ENCODE measurements around the gene RBL2.
A peak's percentile ranks its signal among the peaks of the same experiment; 100 is the strongest.
"Not testable (repeated sequence)": the region's sequence is repeated elsewhere in the genome, so short reads cannot be mapped to it uniquely, and the experiment has no call there.

The RBL2 gene, protein sequence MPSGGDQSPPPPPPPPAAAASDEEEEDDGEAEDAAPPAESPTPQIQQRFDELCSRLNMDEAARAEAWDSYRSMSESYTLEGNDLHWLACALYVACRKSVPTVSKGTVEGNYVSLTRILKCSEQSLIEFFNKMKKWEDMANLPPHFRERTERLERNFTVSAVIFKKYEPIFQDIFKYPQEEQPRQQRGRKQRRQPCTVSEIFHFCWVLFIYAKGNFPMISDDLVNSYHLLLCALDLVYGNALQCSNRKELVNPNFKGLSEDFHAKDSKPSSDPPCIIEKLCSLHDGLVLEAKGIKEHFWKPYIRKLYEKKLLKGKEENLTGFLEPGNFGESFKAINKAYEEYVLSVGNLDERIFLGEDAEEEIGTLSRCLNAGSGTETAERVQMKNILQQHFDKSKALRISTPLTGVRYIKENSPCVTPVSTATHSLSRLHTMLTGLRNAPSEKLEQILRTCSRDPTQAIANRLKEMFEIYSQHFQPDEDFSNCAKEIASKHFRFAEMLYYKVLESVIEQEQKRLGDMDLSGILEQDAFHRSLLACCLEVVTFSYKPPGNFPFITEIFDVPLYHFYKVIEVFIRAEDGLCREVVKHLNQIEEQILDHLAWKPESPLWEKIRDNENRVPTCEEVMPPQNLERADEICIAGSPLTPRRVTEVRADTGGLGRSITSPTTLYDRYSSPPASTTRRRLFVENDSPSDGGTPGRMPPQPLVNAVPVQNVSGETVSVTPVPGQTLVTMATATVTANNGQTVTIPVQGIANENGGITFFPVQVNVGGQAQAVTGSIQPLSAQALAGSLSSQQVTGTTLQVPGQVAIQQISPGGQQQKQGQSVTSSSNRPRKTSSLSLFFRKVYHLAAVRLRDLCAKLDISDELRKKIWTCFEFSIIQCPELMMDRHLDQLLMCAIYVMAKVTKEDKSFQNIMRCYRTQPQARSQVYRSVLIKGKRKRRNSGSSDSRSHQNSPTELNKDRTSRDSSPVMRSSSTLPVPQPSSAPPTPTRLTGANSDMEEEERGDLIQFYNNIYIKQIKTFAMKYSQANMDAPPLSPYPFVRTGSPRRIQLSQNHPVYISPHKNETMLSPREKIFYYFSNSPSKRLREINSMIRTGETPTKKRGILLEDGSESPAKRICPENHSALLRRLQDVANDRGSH

DNA sequence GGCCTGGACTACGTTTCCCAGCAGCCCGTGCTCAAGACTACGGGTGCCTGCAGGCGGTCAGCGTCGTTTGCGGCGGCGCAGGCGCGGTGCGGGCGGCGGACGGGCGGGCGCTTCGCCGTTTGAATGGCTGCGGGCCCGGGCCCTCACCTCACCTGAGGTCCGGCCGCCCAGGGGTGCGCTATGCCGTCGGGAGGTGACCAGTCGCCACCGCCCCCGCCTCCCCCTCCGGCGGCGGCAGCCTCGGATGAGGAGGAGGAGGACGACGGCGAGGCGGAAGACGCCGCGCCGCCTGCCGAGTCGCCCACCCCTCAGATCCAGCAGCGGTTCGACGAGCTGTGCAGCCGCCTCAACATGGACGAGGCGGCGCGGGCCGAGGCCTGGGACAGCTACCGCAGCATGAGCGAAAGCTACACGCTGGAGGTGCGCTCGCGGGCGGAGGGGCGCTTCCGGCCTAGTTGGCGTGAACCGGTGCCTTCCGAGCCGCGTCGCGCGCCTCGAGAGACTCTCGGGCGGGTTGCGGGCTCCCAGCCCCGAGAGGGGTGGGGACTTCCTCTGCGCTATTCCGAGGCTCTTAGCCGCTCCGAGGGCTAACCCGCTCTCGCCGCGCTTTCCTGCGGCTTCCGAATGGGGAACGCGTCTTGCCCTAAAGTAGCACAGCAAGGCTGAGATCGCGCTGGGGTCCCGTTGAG is at the start of gene RBL2:
Gene RBL2 (plus strand): TSS at position 95 of the 689 bp plus-strand sequence. CDS start 86 bp downstream, at position 181.
- DNase-seq, result peak in 53 of 56 donors; percentile 10 to 88 (median 69)

DNA sequence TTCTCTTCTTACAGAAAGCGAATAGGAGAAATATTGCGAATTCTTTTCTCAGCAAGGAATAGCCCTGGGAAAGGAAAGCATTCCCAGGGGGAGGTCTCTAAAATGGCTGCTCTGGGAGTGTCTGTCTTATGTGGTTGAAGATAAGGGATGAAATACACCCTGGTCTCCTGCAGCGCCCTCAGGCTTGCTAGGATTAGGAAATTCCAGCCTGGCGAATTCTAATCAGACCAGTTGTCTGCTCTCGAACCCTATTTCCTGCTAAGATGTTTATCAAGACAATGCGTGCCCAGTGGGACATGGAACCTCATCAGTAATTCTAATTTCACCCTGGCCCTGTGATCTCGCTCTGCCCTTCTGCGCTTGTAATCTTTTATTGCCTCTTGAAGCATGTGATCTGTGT is 49.7 kb upstream of the RBL2 start:
- not testable (repeated sequence) for DNase-seq

DNA sequence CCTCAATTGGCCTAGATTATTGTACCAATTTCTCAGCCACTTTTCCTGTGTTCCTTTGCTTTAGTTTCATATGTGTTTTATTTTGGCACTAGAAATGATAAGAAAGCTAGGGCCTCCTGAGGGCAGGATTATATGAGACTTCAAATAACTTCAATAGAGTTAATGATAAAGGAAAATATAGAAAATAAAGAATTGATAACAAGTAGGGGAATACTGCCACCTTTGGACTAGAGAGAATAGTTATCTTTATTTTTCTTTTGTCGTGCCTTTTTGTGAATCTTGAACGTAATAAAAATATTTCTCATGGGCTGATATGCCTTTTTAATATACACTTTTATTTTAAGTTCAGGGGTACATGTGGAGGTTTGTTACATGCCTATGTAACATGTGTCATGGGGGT is 29.3 kb upstream of the RBL2 start:
- no peak for DNase-seq

DNA sequence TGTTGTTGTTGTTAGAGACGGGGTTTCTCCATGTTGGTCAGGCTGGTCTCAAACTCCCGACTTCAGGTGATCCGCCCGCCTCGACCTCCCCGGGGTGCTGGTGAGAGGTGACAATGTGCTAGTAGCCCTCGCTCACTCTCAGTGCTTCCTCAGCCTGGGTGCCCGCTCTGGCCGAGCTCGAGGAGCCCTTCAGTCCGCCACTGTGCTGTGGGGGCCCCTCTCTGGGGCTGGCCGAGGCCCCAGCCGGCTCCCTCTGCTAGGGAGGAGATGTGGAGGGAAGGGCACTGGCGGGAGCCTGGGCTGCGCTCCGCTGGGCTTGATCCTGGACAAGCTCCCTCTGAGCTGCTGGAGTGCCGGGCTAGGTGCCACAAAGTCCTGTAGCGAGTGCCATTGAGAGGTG is 21.7 kb upstream of the RBL2 start:
- no peak for DNase-seq

DNA sequence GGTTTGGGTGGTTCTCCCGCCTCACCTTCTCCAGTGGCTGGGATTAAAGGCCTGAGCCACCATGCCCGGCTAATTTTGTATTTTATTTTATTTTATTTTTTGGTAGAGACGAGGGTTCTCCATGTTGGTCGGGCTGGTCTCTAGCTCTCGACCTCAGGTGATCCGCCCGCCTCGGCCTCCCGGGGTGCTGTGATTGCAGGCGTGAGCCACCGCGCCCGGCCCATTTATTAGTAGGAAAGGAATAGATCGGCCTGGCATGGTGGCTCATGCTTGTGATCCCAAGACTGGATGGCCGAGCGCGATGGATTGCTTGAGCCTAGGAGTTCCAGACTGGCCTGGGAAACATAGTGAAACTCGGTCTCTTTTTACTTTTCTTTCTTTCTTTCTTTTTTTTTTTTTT is 20.4 kb upstream of the RBL2 start:
- no peak for DNase-seq

DNA sequence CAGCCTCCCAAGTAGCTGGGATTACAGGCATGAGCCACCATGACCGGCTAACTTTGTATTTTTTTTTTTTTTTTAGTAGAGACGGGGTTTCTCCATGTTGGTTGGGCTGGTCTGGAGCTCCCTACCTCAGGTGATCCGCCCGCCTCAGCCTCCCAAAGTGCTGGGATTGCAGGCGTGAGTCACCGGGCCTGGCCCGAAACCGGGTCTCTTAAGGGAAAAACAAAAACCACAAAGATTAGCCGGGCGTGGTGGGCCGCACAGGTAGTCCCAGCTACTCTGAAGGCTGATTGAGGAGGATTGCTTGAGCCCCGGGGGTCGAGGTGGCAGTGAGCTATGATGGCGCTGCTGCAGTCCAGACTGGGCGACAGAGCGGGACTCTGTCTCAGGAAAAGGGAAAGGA is 19.9 kb upstream of the RBL2 start:
- DNase-seq, result no peak

DNA sequence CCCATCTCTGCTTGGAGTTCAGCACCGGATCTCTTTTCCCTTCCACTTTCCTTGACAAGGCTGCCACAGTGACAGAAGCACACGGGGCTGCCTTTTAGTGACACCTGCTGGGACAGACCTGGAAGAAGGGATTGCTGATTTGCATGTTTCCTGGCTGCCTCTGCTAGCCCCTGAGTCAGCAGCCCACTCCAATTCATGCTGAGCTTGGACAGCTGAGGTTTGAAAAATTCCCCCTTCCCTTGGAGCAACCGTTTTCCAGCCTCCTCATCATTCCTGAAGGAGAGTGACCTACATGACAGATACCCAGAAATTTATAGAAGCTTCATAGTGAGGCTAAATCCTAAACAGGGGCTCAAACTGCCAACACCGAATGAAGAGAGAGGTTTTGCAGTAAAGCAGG is 18.8 kb upstream of the RBL2 start:
- no peak for DNase-seq

DNA sequence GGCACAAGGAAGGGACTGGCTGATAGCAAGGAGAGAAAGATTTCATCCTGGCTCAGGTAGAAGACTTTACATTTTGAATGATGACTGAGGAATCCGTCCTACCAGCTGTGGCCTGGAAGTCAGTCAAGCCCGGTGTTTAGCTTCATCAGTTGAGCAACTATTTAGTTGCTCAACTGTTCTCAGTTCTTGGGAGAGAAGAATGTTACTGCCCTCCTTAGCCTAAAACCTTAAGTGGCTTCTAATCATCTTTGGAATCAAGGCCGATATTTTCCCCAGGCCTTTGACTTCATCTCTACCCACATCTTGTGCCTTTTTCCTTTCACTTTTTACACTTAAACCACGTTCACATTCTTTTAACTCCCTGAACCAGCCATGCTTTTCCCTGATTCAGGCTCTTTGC is 17.3 kb upstream of the RBL2 start:
- DNase-seq, result no peak

DNA sequence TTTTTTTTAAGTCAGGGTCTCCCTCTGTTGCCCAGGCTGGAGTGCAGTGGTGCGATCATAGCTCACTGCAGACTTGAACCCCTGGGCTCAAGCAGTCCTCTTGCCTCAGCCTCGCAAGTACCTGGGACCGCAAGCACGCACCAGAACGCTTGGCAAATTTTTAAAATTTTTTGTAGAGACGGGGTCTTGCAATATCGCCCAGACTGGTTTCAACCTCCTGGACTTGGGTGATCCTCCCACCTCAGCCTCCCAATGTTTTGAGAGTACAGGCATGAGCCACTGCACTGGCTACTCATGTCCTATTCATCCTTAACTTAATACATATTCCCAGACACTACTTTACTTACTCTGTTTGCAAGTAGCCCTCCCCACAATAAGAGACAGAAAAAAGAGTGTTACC is 16.3 kb upstream of the RBL2 start:
- no peak for DNase-seq

DNA sequence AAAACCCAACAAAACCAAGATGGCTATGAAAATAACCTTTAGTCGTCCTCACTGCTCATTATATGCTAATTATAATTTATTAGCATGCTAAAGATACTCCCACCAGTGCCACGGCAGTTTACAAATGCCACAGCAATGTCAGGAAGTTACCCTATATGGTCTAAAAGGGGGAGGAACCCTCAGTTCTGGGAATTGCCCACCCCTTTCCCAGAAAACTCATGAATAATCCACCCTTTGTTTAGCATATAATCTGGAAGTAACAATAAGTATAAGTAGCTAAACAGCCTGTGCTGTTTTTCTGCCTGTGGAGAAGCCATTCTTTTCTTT is 14.9 kb upstream of the RBL2 start:
- DNase-seq, result not testable (repeated sequence)

DNA sequence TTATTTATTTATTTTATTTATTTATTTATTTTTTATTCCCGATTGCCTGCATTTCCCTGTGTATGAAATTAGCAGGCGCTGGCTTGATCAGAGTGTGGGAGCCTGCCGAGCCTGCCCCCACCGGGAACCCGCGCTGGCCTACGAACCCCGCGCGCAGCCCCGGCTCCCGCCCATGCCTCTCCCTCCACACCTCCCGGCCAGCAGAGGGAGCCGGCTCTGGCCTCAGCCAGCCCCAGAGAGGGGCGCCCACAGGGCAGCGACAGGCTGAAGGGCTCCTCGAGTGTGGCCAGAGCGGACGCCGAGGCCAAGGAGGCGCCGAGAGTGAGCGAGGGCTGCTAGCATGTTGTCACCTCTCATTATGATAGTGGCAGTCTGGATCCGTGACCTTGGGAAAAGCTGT is 13.0 kb upstream of the RBL2 start:
- DNase-seq, result no peak

DNA sequence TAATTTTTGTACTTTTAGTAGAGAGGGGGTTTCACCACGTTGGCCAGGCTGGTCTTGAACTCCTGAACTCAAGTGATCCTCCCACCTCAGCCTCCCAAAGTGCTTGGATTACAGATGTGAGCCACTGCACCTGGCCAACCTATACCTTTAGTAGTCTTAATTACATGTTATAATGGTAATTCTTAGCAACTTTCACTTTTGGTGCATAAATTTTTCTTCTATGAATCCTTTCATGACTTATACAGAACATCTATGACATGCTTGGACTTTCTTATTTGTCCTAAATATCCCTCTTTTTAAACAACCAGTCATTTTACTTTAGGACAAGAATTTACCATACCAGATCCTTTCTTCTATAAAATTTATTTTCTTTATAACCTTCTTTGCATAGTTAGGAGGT is 10.3 kb upstream of the RBL2 start:
- not testable (repeated sequence) for DNase-seq

DNA sequence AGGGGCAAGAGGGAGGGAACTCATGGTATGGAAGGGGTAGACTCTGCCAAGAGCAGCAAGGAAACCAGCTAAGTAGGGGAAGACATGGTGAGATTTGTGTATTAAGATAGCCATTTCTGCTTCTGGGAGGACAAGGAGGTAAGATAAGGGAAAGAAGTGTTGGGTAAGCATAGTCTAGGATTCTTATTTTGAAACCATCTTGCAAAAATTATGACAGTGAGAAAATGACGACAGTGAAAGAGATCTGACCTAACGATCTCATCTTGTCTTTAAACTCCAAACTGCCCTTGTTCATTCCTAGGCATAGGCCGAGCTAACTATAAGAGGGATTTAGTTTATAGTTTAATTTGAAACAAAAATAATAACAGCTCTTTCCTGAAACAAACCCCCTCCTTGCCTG is 5.6 kb upstream of the RBL2 start:
- DNase-seq, result no peak

DNA sequence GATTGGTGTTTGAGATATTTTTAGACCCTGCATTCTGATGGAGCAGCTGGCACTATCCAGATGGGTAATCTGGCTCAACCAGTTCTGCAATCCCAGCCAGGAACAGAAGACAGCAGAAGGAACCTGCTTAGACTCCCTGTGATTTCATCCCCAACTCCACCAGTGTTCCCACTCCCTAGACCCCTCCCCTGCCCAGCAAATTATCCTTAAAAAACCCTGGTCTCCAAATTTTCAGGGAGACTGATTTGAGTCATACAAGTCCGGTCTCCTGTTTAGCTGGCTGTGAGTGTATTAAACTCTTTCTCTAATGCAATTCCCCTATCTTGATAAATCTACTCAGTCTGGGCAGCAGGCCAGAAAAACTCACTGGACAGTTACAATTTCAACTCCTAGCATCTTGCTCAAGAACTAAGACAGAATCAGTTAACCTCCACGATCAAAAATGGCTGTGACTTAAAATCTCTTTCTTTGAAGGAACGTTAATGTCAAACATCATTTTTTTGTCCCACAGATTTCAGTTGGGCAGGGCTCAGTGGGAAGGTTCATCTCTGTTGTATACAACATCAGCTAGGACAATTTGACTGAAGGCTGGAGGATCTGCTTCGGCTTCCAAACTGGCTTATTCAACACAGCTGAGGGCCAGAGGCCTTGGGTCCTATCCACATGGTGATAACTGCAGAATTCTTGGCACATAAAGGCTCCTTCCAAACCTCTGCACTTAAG is 4.9 kb upstream of the RBL2 start:
- DNase-seq, result no peak

DNA sequence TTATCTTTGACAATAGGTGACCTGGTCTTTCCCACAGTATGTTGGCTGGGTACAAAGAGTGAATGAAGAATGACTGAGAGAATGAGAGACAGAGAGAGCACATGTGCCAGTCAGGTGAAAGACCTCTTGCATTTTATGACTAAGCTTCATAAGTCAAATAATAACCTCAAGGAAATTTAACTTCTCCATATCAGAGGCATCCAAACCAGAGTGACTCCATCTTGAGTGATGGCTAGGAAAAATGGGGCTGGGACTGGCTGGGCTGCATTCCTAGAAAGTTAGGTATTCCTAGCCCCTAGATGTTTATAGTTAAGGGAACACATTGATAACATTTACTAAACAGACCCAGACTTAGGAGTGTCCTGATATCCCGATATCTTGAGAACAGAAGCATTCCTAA is 3.9 kb upstream of the RBL2 start:
- no peak for DNase-seq

DNA sequence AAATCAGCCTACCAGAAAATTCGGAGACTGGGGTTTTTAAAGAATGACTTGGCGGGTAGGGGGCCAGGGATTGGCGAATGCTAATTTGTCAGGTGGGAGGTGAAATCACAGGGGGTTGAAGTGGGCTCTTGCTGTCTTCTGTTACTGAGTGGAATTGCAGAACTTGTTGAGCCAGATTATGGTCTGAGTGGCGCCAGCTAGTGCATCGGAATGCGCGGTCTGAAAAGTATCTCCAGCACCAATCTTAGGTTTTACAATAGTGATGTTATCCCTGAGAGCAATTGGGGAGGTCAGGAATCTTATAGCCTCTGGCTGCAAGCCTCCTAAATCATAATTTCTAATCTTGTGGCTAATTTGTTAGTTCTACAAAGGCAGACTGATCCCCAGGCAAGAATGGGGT is 762 bp upstream of the RBL2 start:
- DNase-seq, result no peak

DNA sequence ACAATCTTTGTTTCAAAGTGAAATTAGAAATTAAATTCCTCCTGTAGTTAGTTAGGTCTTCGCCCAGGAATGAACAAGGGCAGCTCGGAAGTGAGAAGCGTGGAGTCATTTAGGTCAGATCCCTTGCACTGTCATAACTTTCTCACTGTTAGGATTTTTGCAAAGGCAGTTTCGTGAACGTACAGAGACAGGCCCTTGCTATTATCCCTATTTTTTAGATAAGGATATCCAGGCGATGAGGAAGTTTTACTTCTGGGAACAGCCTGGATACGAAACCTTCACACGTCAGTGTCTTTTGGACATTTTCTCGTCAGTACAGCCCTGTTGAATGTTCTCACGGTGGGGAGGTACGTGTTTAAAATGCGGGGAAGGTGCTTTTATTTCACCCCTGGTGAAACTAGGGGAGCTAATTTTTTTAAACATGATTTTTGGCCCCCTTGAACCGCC is 318 bp upstream of the RBL2 start:
- DNase-seq, result peak in 1 of 56 donors; percentile 36

DNA sequence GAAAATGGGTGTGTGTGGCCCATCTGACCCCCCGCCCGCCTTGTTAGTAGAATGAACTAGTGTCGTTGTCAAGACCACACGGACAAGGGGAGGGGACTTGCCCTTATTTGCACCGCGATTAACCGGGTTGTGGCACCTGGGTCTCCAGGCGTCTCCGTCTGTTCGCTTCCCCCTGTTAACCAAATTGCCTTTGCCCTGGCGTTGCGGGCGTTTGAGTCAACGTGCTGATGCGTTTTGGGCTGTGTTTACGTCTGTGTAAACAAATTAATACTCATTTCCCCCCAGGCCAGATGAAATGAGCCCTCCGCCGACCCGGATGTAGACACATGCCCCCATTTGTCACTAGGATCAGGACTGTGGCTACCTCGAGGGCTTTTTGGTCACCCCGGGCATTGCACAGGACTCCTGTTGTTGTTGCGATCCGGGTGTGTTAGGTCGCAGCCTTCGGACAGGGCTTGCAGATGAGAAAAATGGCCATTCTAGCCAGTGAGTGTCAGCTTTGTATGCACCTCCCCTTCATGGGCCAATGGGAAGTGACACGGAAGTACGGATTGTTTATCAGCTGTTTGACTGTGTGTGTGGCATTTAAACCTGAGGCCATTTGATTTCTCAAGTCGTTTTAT is 906 bp downstream of the RBL2 start:
- peak in 53 of 56 donors; percentile 9 to 86 (median 57) for DNase-seq

DNA sequence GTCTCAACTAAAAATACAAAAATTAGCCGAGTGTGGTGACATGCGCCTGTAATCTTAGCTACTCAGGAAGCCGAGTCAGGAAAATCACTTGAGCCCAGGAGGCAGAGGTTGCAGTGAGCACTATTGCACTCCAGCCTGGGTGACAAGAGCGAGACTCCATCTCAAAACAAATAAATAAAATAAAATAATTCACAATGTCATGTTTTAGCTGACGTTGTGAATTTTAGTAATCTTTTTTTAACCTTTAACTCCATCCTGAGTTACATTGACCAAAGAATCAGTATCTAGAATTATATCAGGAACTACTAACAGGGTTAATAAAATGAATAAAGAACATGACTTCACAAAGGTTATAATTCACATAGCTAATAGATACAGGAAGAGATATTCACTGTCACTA is 5.9 kb downstream of the RBL2 start:
- no peak for DNase-seq

DNA sequence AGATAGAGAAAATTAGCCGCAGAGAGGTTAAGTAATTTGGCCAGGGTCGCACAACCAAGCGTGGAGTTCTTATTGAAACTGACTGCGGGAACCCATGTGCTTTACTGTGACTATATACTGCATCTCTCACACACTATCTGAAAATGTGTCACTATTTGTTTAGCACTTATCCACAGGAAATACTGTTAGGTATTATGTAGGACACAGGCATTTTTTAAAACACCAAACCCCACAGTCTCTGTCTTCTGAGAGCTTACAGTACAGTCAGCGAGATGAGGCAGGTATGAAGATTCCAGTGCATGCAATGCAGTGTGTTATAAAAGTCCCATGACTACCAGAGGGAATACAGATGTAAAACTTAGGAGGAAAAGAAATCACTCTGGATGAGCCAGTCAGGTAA is 11.3 kb downstream of the RBL2 start:
- no peak for DNase-seq
